ENCODE measurements around the gene SLC43A1.

GRCh38 chr11:57462597-57462996 lies 52.9 kb downstream of the SLC43A1 start:
- TF ChIP-seq CTCF (IDR thresholded peaks at IDR 0.05; ENCODE audit: low read depth, low read length, missing input control) (peak; percentile 3), RAD21 (IDR thresholded peaks at IDR 0.05) (peak in 1 of 2 donors; percentile 19), SP1 (IDR thresholded peaks at IDR 0.05) (no peak), MAX (IDR thresholded peaks at IDR 0.05) (no peak), YY1 (IDR thresholded peaks at IDR 0.05) (no peak)

Data from liver (tissue), 3 donors.